ENCODE data around the gene CNTNAP4. TPM values are rescaled to one million over a fixed set of nuclear protein-coding genes. Genes with fewer than 3 reads are reported as not detected.

CNTNAP4 gene
- polyA plus RNA-seq, 3 donors = 0.01 TPM; not detected in 2

DNA sequence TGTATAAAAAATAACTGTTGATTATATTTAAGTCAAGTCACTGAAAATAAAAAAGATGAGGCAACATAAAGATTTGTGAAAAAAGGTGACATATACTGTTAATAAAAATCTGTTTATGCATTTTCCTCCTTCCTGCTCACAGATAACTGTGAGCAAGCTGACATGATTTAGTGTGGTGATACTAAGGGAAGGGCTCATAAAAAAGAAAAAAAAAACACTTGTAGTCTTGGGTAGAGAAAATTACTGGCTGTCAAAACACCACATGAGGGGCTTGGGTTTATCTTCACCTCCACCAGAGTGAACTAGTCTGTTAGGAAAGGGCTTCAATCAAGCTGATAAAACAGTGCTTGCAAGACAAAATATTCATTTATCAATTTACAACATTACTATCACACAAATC is 247.6 kb downstream of the CNTNAP4 start:
- no peak overlapping the region for H3K27ac ChIP-seq (ENCODE audit: low read depth, low read length)

DNA sequence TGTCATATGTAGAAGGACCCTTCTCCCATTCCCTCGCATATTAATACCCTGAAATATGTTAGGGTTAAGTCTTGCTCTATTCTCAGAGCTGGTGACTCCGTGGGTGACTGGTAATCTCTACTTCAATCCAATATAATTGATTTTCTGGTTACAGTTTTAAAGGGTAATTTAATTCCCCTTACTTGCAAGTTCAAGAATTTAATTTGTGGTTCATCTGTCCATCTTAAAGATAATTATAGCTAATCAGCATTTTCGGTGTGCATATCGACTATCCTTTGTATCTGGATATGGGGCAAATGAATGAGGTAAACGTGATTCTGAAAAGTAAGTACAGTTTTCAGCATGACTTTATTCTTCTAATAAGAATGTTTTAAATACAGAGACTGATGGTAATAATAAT is 250.0 kb downstream of the CNTNAP4 start:
- 77 to 82% (median 81%) methylated on average over 5 of the region's 5 CpGs for WGBS, 3 donors

DNA sequence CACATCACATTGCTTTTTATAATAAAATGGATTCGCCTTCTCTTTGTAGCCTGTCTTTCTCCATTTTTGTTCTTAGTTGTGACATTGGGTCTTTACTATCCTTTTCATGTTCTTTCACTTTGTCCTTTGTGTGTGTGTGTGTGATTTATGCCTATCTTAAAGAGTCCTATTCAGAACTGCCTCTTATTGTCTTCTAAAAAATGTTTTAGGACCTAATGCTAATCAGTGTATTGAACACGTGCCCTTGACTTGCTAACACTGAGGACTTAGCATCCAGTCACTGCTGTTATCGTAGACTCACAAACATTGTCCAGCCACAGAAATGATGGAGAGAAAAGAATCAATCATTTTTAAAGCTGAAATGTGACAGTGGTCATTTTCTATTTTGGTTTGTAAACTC is 251.9 kb downstream of the CNTNAP4 start:
- no peak overlapping the region for H3K27ac ChIP-seq (ENCODE audit: low read depth, low read length)
- 85 to 90% (median 87%) methylated on average over 3 of the region's 3 CpGs for WGBS, 3 donors

More for the DNA sequence above, 250.0 kb downstream of the CNTNAP4 start:
- no peak overlapping the region for H3K27ac ChIP-seq (ENCODE audit: low read depth, low read length)

DNA sequence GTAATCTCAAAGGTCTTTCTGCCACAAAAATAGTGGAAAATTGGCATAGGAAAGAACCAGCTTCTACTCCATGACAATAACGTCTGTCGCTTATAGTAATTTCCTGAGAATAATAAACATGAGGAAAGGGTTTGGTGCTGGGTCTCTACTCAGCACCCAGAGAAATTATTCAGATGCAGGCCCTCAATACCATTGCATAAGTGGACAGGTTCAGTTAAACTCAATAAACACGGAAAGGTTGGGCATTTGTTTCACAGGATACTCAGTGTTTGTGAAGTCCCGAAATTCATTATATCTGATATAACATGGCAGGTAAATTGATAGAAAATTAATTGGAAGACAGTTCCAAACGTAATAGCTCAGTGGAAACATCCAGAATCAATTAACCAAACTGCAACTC is 254.0 kb downstream of the CNTNAP4 start:
- H3K27ac ChIP-seq (ENCODE audit: low read depth, low read length) = no peak overlapping the region
- 73 to 83% (median 75%) methylated on average over 5 of the region's 5 CpGs for WGBS, 3 donors

DNA sequence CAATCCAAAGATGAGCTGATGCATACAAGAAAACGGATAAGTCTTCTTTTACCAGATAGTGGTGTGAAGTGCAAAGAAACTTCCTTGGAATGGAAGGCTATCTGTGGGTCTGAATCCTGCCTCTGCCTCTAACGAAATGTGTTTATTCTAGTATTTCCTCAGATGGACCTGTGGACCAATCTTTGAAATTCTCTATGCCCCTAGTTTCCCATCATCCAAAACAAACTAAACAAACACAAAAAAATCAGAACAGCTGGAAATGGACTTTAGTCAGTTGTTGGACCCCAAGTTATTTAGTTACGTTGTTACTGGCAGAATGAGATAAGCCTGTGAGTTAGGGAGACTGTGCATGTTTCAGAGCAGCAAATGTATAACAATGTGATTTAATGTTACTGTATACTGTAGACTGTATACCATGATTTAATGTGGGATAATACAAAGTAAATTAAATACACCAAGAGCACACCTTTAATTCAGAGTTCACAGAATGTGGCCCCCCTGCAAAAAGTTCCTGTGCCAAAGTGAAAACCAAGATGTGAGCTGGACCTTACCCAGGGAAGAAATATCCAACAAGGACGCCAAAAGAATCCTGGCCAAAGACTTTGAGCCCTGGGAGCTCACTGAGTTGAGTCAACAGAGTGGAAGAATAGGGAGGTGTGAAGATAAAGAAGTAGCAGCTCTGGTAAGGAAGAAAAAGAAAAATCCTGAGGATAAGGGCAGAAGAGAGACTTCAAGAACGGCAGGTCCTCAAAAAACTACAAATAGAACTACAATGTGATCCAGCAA is 255.2 kb downstream of the CNTNAP4 start:
- no peak overlapping the region for H3K27ac ChIP-seq (ENCODE audit: low read depth, low read length)
- 52 to 70% (median 61%) methylated on average over 5 of the region's 5 CpGs for WGBS, 3 donors

DNA sequence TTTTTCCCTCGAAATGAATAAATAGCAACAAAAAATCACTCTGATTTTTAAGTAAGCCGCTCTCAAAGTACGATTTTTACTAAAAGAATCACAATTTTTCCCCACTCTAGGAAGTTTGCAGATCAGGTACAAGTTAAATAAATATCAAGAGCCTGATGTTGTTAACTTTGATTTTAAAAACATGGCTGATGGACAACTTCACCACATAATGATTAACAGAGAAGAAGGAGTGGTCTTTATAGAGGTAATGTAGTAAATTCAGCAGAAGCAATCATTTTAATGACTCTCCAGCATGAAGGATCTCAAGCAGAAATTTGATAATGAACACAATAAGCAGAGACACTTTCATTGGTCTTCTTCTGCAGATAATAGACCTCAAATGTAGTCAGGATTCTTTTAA is 262.4 kb downstream of the CNTNAP4 start:
- H3K27ac ChIP-seq (ENCODE audit: low read depth, low read length) = no peak overlapping the region
- 80 to 90% (median 82%) methylated on average over 3 of the region's 3 CpGs for WGBS, 3 donors

DNA sequence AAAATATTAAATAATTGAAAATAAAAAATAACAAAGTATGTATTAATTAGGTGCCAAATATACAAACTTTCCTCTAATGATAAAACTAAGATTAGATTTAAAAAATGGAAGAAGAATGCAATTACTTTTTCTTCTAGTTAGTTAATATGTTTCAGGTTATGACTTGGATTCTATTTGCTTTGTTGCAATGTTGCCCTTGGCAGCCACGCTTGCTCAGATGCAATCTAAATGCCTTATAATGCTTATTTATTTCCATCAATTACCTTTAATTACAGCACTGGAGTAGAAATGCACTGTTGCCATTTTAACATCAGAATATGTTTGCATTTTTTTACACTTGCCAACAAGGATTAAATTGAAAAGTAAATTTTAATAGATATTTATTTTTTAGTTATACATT is 263.9 kb downstream of the CNTNAP4 start:
- H3K27ac ChIP-seq (ENCODE audit: low read depth, low read length) = no peak overlapping the region
- WGBS, 3 donors = 18 to 83% (median 65%) methylated on average over 1 of the region's 1 CpG

DNA sequence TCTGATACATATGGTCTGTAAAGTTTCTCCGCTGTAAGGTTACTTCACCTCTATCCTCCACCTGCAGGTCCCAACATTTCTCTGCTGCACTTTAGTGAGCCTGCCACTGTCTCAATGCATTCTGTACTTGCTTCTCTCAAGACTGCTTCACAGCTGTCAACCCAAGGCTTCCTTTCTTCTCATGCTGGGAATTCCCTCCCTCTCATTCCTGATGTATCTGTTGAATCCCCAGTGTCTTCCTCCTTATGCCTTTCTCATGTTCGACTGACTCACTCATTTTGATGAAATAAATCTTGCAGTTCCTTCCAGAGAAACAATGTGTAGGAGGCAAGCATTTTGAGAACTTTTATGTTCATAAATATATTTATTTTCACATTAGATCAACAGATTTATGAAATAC is 288.3 kb downstream of the CNTNAP4 start:
- 75 to 91% (median 79%) methylated on average over 2 of the region's 2 CpGs for WGBS, 3 donors
- H3K27ac ChIP-seq (ENCODE audit: low read depth, low read length) = no peak overlapping the region

DNA sequence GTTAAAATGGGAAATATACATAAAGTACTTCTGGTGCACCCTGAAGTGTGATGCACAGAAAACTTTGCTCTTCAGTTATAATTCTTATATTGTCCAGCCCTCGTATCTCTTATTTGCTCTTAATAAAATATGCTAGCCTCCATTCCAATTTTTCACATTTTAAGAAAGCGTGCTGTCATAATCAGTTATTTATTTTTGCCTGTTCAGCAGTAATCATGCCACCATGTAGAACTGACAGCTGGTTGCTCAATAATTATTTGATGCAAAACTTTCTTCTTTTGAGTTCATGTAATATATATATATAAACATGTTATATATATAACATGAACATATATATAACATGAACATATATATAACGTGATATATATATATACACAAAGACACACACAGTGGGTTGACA is 294.6 kb downstream of the CNTNAP4 start:
- 75 to 85% (median 80%) methylated on average over 3 of the region's 3 CpGs for WGBS, 3 donors
- no peak overlapping the region for H3K27ac ChIP-seq (ENCODE audit: low read depth, low read length)

DNA sequence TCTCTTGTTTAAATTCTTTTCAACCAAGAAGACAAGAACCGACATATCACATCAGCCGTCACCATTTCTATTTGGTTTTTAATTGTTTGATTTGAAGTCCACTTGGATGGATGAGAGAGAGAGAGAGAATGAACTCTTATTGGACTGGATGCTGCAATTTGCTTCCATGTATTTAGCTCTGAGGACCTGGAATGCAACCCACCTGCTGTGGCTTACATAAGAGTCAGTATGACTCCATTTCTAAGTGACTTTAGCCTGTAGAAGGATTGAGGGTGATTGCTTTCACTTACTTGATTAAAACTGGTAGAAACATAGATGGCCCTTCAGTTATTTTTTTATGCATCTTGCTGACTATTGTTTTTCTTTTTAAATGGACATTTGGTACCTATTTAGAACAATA is 296.1 kb downstream of the CNTNAP4 start:
- WGBS, 3 donors = 87 to 97% (median 88%) methylated on average over 2 of the region's 2 CpGs
- H3K27ac ChIP-seq (ENCODE audit: low read depth, low read length) = no peak overlapping the region

DNA sequence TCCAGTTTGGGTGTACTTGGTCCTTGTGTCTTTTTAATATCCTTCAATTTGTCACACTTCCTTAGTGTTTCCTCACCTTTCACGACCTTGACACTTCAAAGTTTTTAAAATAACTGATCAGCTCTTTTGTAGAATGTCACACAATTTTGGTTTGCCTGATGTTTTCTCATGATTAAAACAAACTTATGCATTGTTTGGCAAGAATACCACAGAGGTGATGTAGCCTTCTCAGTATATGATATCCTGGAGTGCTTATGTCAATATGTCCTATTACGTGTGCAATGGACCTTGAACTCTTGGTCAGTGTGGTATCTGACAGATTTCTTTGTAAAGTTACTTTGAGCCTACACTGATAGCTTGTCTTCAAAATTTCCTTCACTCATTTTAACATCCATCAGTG is 297.4 kb downstream of the CNTNAP4 start:
- WGBS, 3 donors = 40 to 65% (median 63%) methylated on average over 2 of the region's 2 CpGs
- no peak overlapping the region for H3K27ac ChIP-seq (ENCODE audit: low read depth, low read length)

DNA sequence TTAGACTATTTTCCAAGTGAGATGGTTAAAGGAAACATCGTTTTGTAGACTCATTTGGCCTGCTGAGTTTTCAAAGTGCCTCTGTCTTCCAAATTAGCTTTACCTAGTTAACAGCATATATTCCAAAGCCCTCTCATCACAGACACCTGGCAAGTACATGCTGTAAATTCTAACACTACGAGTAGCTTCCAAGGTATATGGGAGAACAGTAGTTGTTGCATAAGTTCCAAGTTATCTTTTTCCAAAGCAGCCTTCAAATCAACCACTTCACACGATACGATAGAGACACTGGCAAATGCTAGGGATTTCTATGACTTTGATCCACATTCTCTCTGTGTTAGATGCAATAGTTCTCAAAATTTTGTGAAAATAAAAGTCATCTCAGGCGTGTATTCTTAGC is 299.3 kb downstream of the CNTNAP4 start:
- WGBS, 3 donors = 46 to 67% (median 46%) methylated on average over 5 of the region's 5 CpGs
- no peak overlapping the region for H3K27ac ChIP-seq (ENCODE audit: low read depth, low read length)

DNA sequence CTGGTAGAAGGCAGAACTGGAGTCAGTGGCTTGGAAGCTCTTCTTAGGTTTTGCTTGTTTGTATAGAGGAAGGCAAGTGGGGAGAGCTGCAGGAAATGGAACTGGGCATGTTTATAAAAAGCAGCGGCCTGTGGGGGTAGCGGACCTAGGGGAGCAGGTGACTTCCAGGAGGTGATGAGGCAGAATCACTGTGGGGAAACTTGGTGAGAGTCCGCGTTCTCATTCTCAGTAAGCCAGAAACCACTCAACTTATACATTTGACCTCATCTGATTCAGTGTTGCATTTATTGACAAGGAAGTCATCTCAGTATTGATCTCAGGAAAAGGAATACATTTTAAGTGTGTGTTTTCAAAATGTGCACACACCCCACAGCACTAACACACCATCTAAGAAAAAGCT is 299.8 kb downstream of the CNTNAP4 start:
- H3K27ac ChIP-seq (ENCODE audit: low read depth, low read length) = no peak overlapping the region
- 36 to 79% (median 37%) methylated on average over 4 of the region's 4 CpGs for WGBS, 3 donors

DNA sequence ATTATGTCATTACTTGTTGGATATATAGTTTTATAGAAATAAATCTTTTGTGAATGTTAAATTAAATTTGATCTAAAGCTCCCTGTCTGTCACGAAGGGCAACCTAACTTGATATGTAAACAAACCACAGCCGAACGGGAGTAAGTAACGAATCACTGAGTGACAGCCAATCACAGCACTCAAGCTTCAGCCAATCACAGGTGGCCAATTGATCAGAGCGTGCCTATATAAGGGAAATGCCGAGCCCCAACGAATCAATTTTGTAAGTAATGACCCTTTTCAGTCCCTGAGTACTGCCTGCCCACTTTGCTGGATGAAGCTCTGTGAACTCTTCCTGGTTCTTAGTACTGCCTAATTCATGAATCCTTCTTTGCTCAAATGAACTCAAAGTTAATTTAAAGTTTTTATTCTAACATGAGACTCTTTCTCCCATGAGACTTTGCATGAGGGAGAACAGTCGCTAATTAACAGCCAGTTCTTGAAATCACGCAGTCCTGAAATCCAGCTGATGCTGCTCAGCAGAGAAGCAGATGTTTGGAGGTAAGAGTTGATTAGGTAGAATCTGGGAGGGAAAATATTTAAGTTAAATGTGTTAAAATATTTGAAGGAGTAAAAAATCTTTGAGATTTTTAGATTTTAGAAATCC is 302.2 kb downstream of the CNTNAP4 start:
- 84 to 90% (median 88%) methylated on average over 9 of the region's 9 CpGs for WGBS, 3 donors

DNA sequence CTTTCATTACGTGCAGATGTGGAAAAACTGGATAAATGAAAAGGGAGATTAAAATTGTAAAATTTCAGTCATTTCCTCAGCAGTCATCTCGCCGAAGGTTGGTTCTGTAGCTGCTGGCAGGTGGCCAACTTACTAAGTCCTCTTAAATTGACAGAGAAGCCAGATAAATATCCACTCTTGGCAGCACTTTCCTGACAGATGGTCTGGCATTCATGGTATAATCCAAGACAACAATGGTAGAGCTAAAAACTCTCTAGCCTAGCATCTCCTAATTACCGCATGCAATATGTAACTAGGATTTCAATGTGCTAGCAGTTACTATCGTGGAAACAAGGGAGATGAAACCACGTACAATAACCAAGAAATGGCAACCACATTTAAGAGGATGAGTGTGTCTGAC is 306.3 kb downstream of the CNTNAP4 start:
- 27 to 48% (median 33%) methylated on average over 6 of the region's 6 CpGs for WGBS, 3 donors
- H3K27ac ChIP-seq (ENCODE audit: low read depth, low read length) = no peak overlapping the region

More for the DNA sequence above, 302.2 kb downstream of the CNTNAP4 start:
- no peak overlapping the region for H3K27ac ChIP-seq (ENCODE audit: low read depth, low read length)

DNA sequence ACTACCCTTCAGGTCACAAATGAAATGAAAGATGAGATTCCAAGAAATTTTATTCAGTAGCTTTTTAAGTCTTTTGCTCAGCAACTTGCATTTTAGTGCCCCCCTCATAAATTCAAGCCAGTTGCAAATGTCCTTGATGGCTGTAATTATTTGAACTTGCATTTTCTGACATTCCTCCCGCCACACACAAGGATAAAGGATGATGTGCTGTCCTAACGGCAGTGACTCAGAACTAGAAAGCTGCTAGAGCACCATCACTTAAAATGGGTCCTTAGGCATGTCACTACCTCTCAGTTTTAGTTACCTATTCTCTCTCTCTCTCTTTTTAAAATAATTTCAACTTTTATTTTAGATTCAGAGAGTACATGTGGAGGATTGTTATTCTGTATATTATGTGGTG is 306.7 kb downstream of the CNTNAP4 start:
- H3K27ac ChIP-seq (ENCODE audit: low read depth, low read length) = no peak overlapping the region
- 79 to 89% (median 84%) methylated on average over 2 of the region's 2 CpGs for WGBS, 3 donors

DNA sequence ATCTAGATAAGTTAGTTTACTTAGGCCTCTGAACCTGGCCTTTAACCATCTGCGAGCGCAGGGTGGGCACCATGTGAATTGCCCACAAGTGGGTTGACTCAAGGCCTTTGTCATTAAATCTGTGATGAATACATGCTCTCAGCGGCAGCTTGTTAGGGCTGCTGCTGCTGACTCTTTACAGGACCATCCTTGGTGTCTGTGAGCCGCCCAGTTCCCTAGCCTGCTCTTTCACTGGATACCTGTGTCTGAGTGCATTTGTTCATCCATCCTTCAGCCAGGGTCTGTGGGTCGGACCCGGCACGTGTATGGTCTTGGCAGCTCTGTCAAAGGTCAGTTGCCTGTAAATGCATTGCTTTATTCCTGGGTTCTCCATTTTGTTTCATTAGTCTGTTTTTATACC is 321.3 kb downstream of the CNTNAP4 start:
- 87 to 90% (median 89%) methylated on average over 7 of the region's 7 CpGs for WGBS, 3 donors
- H3K27ac ChIP-seq (ENCODE audit: low read depth, low read length) = no peak overlapping the region

DNA sequence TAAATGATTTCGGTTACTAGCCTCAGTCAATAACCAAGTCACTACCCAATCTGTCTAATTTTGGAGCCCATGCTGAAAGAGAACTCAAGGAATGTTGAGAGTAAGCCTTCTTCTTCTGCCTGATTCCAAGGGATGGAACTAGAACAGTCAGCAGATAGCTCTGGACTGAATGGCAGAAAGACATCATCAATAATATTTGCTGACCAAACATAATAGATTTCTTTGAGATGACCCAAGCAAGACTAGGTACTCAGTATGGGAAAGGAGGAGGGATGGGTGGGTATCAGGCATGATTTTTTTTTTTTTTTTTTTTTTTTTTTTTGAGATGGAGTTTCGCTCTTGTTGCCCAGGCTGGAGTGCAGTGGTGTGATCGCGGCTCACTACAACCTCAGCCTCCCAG is 330.1 kb downstream of the CNTNAP4 start:
- 89 to 98% (median 95%) methylated on average over 4 of the region's 4 CpGs for WGBS, 3 donors
- no peak overlapping the region for H3K27ac ChIP-seq (ENCODE audit: low read depth, low read length)

Data from adipose tissue (tissue), 3 donors.